Subcutaneous adipose tissue (tissue), 4 donors: Measurements from ENCODE around the gene PDCD2L. TPM values are rescaled to one million over a fixed set of nuclear protein-coding genes. Genes with fewer than 3 reads are reported as not detected.

Source experiments
- total RNA-seq, 4 donors: library from RNA; depleted of rRNA; stranded (reverse); fragments of >200 nt; gene quantifications; one replicate each; pipeline ENCODE4 v1.1.0, GENCODE V29; 2016
- TF ChIP-seq, protein P1 (sequence below): fragments of 450-650 bp; IDR thresholded peaks from one replicate; pipeline ENCODE4 v1.5.1; 2016; ENCODE audit warnings: low read depth, mild to moderate bottlenecking, control low read depth, antibody characterized with exemption, moderate library complexity

Gene PDCD2L
- total RNA-seq, 4 donors from 2014 or later: 7.9 to 13.6 (median 10.4) TPM

DNA sequence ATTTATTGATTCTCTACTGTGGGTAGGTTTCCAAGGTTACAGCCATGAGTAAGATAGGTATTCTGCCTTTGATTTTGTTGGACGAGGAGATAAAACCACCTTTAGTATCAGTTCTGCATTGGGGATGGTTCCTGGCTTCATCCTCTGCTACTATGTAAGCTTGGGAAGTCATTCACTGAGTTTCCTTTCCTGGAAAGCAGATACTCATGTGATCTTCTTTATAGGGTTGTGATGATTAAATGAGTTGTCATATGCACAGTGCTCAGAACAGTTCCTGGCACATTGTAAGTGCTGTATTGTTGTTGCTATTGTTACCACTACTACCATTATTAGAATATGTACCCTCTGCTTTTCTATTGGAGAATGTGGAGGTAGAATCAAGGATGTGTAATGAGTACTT is 64.2 kb downstream of the PDCD2L start:
- TF ChIP-seq, protein P1, sequence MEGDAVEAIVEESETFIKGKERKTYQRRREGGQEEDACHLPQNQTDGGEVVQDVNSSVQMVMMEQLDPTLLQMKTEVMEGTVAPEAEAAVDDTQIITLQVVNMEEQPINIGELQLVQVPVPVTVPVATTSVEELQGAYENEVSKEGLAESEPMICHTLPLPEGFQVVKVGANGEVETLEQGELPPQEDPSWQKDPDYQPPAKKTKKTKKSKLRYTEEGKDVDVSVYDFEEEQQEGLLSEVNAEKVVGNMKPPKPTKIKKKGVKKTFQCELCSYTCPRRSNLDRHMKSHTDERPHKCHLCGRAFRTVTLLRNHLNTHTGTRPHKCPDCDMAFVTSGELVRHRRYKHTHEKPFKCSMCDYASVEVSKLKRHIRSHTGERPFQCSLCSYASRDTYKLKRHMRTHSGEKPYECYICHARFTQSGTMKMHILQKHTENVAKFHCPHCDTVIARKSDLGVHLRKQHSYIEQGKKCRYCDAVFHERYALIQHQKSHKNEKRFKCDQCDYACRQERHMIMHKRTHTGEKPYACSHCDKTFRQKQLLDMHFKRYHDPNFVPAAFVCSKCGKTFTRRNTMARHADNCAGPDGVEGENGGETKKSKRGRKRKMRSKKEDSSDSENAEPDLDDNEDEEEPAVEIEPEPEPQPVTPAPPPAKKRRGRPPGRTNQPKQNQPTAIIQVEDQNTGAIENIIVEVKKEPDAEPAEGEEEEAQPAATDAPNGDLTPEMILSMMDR: no peak

DNA sequence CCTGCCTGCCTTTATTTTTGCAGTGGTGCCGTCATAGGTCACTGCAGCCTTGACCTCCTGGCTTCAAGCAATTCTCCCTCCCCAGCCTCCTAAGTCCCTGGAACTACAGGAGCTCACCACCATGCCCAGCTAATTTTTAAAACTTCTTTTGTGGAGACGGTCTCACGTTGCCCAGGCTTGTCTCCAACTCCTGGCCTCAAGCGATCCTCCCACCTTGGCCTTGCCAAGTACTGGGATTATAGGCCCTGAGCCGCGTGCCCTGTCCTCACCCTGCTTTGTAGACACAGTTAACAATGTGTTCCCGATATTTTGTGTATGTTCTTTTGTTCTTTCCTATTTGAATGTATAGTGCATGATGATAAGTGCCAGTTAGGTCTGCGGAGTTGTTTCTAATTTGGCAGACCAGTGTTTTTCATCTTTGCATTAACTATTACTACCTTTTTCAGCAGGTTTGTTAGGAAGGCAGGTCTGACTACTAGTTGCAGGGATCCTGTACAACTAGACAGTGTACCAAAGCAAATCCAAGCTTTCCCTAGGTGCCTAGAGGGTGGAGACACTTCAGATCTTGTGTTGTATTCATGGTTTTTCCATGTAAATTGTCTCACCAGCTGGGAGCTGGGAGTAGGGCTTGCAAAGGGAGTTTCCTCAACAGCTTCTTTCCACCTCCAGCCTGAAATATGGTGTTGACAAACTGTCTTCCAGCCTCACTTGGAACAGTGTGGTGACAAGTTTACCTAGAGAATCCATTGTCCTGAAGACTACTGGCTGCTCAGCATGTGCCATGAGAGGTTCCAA is 67.9 kb downstream of the PDCD2L start:
- TF ChIP-seq, protein P1: no peak

DNA sequence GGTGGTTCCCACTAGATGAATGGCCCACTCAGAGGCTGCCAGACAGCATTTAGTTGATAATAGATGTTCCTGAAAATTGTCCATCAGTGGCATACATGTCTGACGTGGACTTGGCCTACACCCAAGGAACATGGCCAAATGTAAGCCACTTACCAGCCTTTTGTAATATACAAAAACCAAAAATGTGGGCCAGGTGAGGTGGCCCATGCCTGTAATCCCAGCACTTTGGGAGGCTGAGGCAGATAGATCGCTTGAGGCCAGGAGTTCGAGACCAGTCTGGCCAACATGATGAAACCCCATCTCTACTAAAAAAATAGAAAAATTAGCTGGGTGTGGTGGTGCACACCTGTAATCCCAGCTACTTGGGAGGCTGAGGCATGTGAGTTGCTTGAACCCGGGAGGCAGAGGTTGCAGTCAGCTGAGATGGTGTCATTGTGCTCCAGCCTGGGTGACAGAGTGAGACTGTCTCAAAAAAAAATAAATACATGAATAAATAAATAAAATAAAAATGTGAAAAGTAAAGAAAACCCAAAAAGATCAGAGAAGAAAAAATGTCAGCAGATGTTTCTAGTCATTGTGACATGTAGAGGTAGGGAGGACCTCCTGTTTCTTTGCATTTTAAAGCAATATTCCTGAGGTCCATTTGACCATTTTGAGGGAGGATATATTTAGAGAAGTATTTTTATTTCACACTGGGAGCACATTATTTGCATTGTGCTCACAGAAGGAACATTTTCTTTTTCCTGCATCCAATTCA is 70.2 kb downstream of the PDCD2L start:
- TF ChIP-seq, protein P1: no peak

DNA sequence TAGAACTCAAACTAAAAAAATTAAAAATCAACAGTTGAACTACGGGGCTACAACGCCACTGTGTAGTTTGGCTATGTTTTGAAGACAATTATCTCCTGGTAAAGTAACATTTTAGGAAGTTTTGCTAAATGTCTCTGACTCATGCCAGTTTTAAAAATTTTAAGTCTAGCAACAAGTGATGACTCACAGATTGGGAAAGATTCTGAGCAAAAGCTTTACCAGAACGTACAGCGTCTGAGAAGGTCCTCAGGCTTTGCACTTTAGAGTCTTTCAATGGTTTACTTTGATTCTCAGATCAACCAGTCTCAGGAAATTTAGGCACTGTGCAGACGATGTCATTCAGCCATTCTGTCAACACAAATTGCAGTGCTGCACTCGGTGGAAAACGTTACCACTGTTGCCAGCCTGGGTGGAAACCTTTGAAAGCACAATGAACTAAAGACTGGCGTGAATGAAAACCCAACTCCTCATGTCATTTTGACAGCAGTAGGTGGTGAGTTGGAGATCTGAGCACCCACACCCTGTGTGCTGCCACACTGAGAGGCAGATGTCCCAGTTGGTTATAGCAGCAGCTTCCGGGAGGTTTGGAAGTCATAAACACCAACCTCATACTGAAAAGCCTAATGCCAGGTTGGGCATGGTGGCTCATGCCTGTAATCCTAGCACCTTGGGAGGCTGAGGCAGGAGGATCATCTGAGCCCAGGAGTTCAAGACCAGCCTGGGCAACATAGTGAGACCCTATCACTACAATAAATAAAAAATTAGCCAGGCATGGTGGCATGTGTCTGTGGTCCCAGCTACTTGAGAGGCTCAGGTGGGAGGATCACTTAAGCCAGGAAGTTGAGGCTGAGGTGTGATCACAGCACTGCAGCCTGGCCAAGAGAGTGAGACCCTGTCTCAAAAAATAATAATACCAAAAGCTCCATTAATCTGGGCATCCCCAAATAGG is 71.1 kb downstream of the PDCD2L start:
- TF ChIP-seq, protein P1: no peak

Other genes starting within 250 kb of the PDCD2L start
- gene LSM14A, start 231.9 kb upstream of the PDCD2L start, total RNA-seq: 100 to 1,000 TPM in 1 of 4 donors, 10 to 100 TPM in 3; 60.9 to 113 (median 89.1) TPM
- gene GARRE1, start 149.8 kb upstream of the PDCD2L start, total RNA-seq: 10 to 100 TPM; 20.9 to 49.7 (median 36.0) TPM
- gene GPI, start 39.2 kb upstream of the PDCD2L start, total RNA-seq: 100 to 1,000 TPM in 3 of 4 donors, 10 to 100 TPM in 1; 88.1 to 324 (median 150) TPM
- 100 to 1,000 TPM; 113 to 245 (median 197) TPM for gene UBA2, start 24.0 kb downstream of the PDCD2L start, total RNA-seq
- gene WTIP, start 77.4 kb downstream of the PDCD2L start, total RNA-seq: 10 to 100 TPM in 3 of 4 donors, 1 to 10 TPM in 1; 6.5 to 17.9 (median 16.9) TPM